Thymus (tissue), 11 donors: ENCODE data around the gene PATJ. TPM values are rescaled to one million over a fixed set of nuclear protein-coding genes. Genes with fewer than 3 reads are reported as not detected.
"Not testable (repeated sequence)": the region's sequence is repeated elsewhere in the genome, so short reads cannot be mapped to it uniquely, and the experiment has no call there.

Experiments
- DNase-seq, 9 donors: peaks; one replicate each; pipeline ENCODE4 v3.0.0-alpha.2; 2013; ENCODE audit warnings: low spot score in 9 of 9, low read depth in 6 of 9, missing footprints in 1 of 9
- H3K27ac ChIP-seq, 2 donors: one replicate each; pipeline ENCODE4 v1.5.1; 2013; ENCODE audit warnings: control low read depth in 1 of 2, low read depth in 1 of 2, low read length in 1 of 2, mild to moderate bottlenecking in 1 of 2, moderate library complexity in 1 of 2
- H3K27me3 ChIP-seq, 2 donors: one replicate each; pipeline ENCODE4 v1.5.1; 2013; ENCODE audit warnings: low read length in 1 of 2; ENCODE audit not compliant: control insufficient read depth in 2 of 2, insufficient read depth in 1 of 2
- H3K36me3 ChIP-seq, 2 donors: one replicate each; pipeline ENCODE4 v1.5.1; 2013; ENCODE audit warnings: low read length in 1 of 2, mild to moderate bottlenecking in 1 of 2, moderate library complexity in 1 of 2; ENCODE audit not compliant: control insufficient read depth in 2 of 2, insufficient read depth in 2 of 2
- H3K4me1 ChIP-seq, 2 donors: one replicate each; pipeline ENCODE4 v1.5.1; 2013; ENCODE audit warnings: low read length in 2 of 2; ENCODE audit not compliant: control insufficient read depth in 2 of 2, insufficient read depth in 2 of 2
- H3K4me3 ChIP-seq, 2 donors: one replicate each; pipeline ENCODE4 v1.5.1; 2013; ENCODE audit warnings: low read length in 2 of 2, control low read depth in 1 of 2, mild to moderate bottlenecking in 1 of 2
- H3K9me3 ChIP-seq, 2 donors: one replicate each; pipeline ENCODE4 v1.5.1; 2013; ENCODE audit warnings: low read length in 1 of 2, mild to moderate bottlenecking in 1 of 2; ENCODE audit not compliant: control insufficient read depth in 2 of 2, insufficient read depth in 1 of 2
- whole genome bisulfite sequencing: extraction: QIAGEN DNeasy Blood & Tissue Kit; methylation state at CpG from one replicate; pipeline ENCODE4 v1.1.7; 2013; 5-methylcytosine and 5-hydroxymethylcytosine counted together
- polyA plus RNA-seq: library from polyadenylated mRNA; stranded (reverse); fragments of 200-250 nt; gene quantifications from one replicate; pipeline ENCODE4 v1.2.3, GENCODE V29; 2013
- total RNA-seq: library from RNA; stranded (reverse); fragments of 120-200 nt; gene quantifications from one replicate; pipeline ENCODE4 v1.2.4, GENCODE V29; 2013
- donor health status: healthy.

The PATJ gene
- total and polyA plus RNA-seq, 2 donors = 8.6 to 12.4 TPM

- DNase-seq = no peak
- Histone ChIP-seq H3K4me3 (no peak overlapping the region), H3K9me3 (no peaks in the 10 kb centered on the region), H3K36me3 (no peaks in the 10 kb centered on the region), H3K4me1 (no peaks in the 10 kb centered on the region), H3K27me3 (no peaks in the 10 kb centered on the region), H3K27ac (no peak overlapping the region)
- WGBS = 95% methylated on average over 7 of the region's 7 CpGs
Observed at GRCh38 chr1:62178372-62178771, 436.1 kb downstream of the PATJ start.

- not testable (repeated sequence) for H3K9me3 ChIP-seq, DNase-seq, H3K36me3 ChIP-seq, H3K4me1 ChIP-seq, H3K27me3 ChIP-seq, H3K4me3 ChIP-seq, H3K27ac ChIP-seq
- 96% methylated on average over 4 of the region's 4 CpGs for WGBS
Observed at GRCh38 chr1:62180054-62180453, 437.8 kb downstream of the PATJ start.

GRCh38 chr1:62180639-62181038 lies 438.4 kb downstream of the PATJ start:
- Histone ChIP-seq H3K27ac (no peak overlapping the region), H3K36me3 (no peaks in the 10 kb centered on the region), H3K4me3 (no peak overlapping the region), H3K4me1 (peaks cover 0 to 3% of the 10 kb centered on the region in 2 donors), H3K9me3 (no peaks in the 10 kb centered on the region), H3K27me3 (no peaks in the 10 kb centered on the region)
- DNase-seq = no peak
- 95% methylated on average over 6 of the region's 6 CpGs for WGBS

GRCh38 chr1:62181532-62181931 lies 439.3 kb downstream of the PATJ start:
- no peak for DNase-seq
- H3K4me3 ChIP-seq = no peak overlapping the region
- no peak overlapping the region for H3K27ac ChIP-seq
- 82% methylated on average over 7 of the region's 7 CpGs for WGBS
- H3K9me3 ChIP-seq = no peaks in the 10 kb centered on the region
- H3K4me1 ChIP-seq = peaks cover 0 to 3% of the 10 kb centered on the region in 2 donors
- no peaks in the 10 kb centered on the region for H3K27me3 ChIP-seq
- no peaks in the 10 kb centered on the region for H3K36me3 ChIP-seq

GRCh38 chr1:62182157-62182556 lies 439.9 kb downstream of the PATJ start:
- H3K4me1 ChIP-seq, H3K36me3 ChIP-seq, H3K9me3 ChIP-seq, H3K27ac ChIP-seq, DNase-seq, H3K4me3 ChIP-seq, H3K27me3 ChIP-seq: not testable (repeated sequence)
- whole genome bisulfite sequencing = 91% methylated on average over 8 of the region's 8 CpGs

GRCh38 chr1:62183164-62184020 lies 441.1 kb downstream of the PATJ start:
- not testable (repeated sequence) for H3K36me3 ChIP-seq, DNase-seq, H3K27me3 ChIP-seq, H3K4me1 ChIP-seq, H3K4me3 ChIP-seq, H3K27ac ChIP-seq, H3K9me3 ChIP-seq
- 83% methylated on average over 11 of the region's 11 CpGs for WGBS

- DNase-seq = no peak
- H3K9me3 ChIP-seq = no peaks in the 10 kb centered on the region
- no peaks in the 10 kb centered on the region for H3K27me3 ChIP-seq
- H3K4me3 ChIP-seq = no peak overlapping the region
- H3K27ac ChIP-seq = no peak overlapping the region
- no peaks in the 10 kb centered on the region for H3K36me3 ChIP-seq
- peaks cover 0 to 3% of the 10 kb centered on the region in 2 donors for H3K4me1 ChIP-seq
- WGBS = 98% methylated on average over 7 of the region's 7 CpGs
Observed at GRCh38 chr1:62184336-62184735, 442.1 kb downstream of the PATJ start.

GRCh38 chr1:62185233-62185632 lies 443.0 kb downstream of the PATJ start:
- DNase-seq, H3K4me3 ChIP-seq, H3K27ac ChIP-seq, H3K27me3 ChIP-seq, H3K4me1 ChIP-seq, H3K36me3 ChIP-seq, H3K9me3 ChIP-seq: not testable (repeated sequence)
- 97% methylated on average over 6 of the region's 6 CpGs for WGBS

- DNase-seq = no peak
- Histone ChIP-seq H3K9me3 (no peaks in the 10 kb centered on the region), H3K27ac (no peak overlapping the region), H3K4me1 (peaks cover 0 to 3% of the 10 kb centered on the region in 2 donors), H3K36me3 (no peaks in the 10 kb centered on the region), H3K27me3 (no peaks in the 10 kb centered on the region), H3K4me3 (no peak overlapping the region)
- WGBS = 97% methylated on average over 3 of the region's 3 CpGs
Observed at GRCh38 chr1:62185677-62186076, 443.4 kb downstream of the PATJ start.
